Liver (tissue), 9 donors: ENCODE data around the gene KRT81. TPM values are rescaled to one million over a fixed set of nuclear protein-coding genes. Genes with fewer than 3 reads are reported as not detected.

Source experiments
- DNase-seq: peaks from one replicate; pipeline ENCODE4 v3.0.0-alpha.2; 2017; ENCODE audit warnings: low spot score
- H3K27ac ChIP-seq, 2 donors: one replicate each; pipeline ENCODE4 v1.7.0; 2013; ENCODE audit warnings: inconsistent platforms in 2 of 2, low read length in 2 of 2, control low read depth in 1 of 2, low read depth in 1 of 2, mild to moderate bottlenecking in 1 of 2
- H3K27me3 ChIP-seq, 4 donors: one replicate each; pipeline versions ENCODE4 v1.6.1 to v1.7.0; 2013; ENCODE audit warnings: low read length in 3 of 4, inconsistent platforms in 1 of 4, mild to moderate bottlenecking in 1 of 4, moderate library complexity in 1 of 4; ENCODE audit not compliant: control insufficient read depth in 4 of 4, insufficient read depth in 4 of 4
- H3K36me3 ChIP-seq, 4 donors: one replicate each; pipeline versions ENCODE4 v1.6.1 to v1.7.0; 2013; ENCODE audit warnings: low read length in 3 of 4, mild to moderate bottlenecking in 3 of 4, low read depth in 1 of 4, moderate library complexity in 1 of 4; ENCODE audit not compliant: control insufficient read depth in 4 of 4, insufficient read depth in 3 of 4
- H3K4me1 ChIP-seq, 4 donors: one replicate each; pipeline versions ENCODE4 v1.6.1 to v1.7.0; 2013; ENCODE audit warnings: low read length in 3 of 4, mild to moderate bottlenecking in 3 of 4, moderate library complexity in 1 of 4; ENCODE audit not compliant: control insufficient read depth in 4 of 4, insufficient read depth in 4 of 4
- H3K4me3 ChIP-seq, 3 donors: one replicate each; pipeline versions ENCODE4 v1.6.1 to v1.7.0; 2013; ENCODE audit warnings: low read length in 3 of 3, control low read depth in 1 of 3, low read depth in 1 of 3, mild to moderate bottlenecking in 1 of 3
- H3K9ac ChIP-seq, 2 donors: one replicate each; pipeline ENCODE4 v1.7.0; 2013; ENCODE audit warnings: low read length in 2 of 2, mild to moderate bottlenecking in 2 of 2, moderate library complexity in 2 of 2, control low read depth in 1 of 2, low read depth in 1 of 2
- H3K9me3 ChIP-seq, 4 donors: one replicate each; pipeline versions ENCODE4 v1.6.1 to v1.7.0; 2013; ENCODE audit warnings: low read length in 3 of 4; ENCODE audit not compliant: control insufficient read depth in 4 of 4
- EGR1 ChIP-seq, 2 donors: IDR thresholded peaks; 2 replicates each; pipeline ENCODE4 v1.6.1; 2016 to 2018; ENCODE audit warnings: antibody characterized with exemption in 2 of 2, low read depth in 2 of 2
- FOXA1 ChIP-seq: IDR thresholded peaks from 2 replicates; pipeline ENCODE4 v1.6.1; 2016; ENCODE audit warnings: antibody characterized with exemption
- GABPA ChIP-seq, 2 donors: IDR thresholded peaks in 1 of 2; conservative IDR thresholded peaks in 1 of 2; 2 replicates each; pipeline ENCODE4 v1.6.1; 2016; ENCODE audit warnings: antibody characterized with exemption in 2 of 2, mild to moderate bottlenecking in 1 of 2, moderate library complexity in 1 of 2
- HNF4G ChIP-seq: IDR thresholded peaks from 2 replicates; pipeline ENCODE4 v1.6.1; 2016; ENCODE audit warnings: antibody characterized with exemption
- JUND ChIP-seq, 2 donors: IDR thresholded peaks; 2 replicates each; pipeline ENCODE4 v1.6.1; 2016; ENCODE audit warnings: antibody characterized with exemption in 2 of 2
- NR2F2 ChIP-seq: IDR thresholded peaks from 2 replicates; pipeline ENCODE4 v1.6.1; 2016; ENCODE audit warnings: antibody characterized with exemption
- RAD21 ChIP-seq, 2 donors: IDR thresholded peaks; 2 replicates each; pipeline ENCODE4 v1.6.1; 2016; ENCODE audit warnings: antibody characterized with exemption in 2 of 2, mild to moderate bottlenecking in 2 of 2
- RXRA ChIP-seq, 2 donors: IDR thresholded peaks; 2 replicates each; pipeline ENCODE4 v1.6.1; 2017 to 2018; ENCODE audit warnings: antibody characterized with exemption in 2 of 2, mild to moderate bottlenecking in 1 of 2
- SP1 ChIP-seq: IDR thresholded peaks from 2 replicates; pipeline ENCODE4 v1.6.1; 2018; ENCODE audit warnings: antibody characterized with exemption, mild to moderate bottlenecking
- TAF1 ChIP-seq: conservative IDR thresholded peaks from 2 replicates; pipeline ENCODE4 v1.6.1; 2016; ENCODE audit warnings: antibody characterized with exemption, mild to moderate bottlenecking
- YY1 ChIP-seq: IDR thresholded peaks from 2 replicates; pipeline ENCODE4 v1.6.1; 2016; ENCODE audit warnings: antibody characterized with exemption, mild to moderate bottlenecking
- WGBS: extraction: QIAGEN DNeasy Blood & Tissue Kit; methylation state at CpG from one replicate; pipeline ENCODE4 v1.1.7; 2013; 5-methylcytosine and 5-hydroxymethylcytosine counted together
- polyA plus RNA-seq, 2 donors: library from polyadenylated mRNA; stranded (reverse) in 1 of 2; unstranded in 1 of 2; fragments of 200-250 nt in 1 of 2; fragments of >200 nt in 1 of 2; fragmentation: Nextera tagmentation in 1 of 2; extraction: Ambion mirVana in 1 of 2; gene quantifications; one replicate each; pipeline versions ENCODE4 v1.2.1 to v1.2.3, GENCODE V29; 2013 to 2015
- total RNA-seq, 2 donors: library from RNA; depleted of rRNA; stranded (reverse); fragments of >200 nt; gene quantifications; one replicate each; pipeline ENCODE4 v1.2.3, GENCODE V29; 2014
- TF ChIP-seq, protein P1 (sequence below): fragments of 150-350 bp; IDR thresholded peaks from 2 replicates; pipeline ENCODE4 v1.5.1; 2017; ENCODE audit warnings: improper control_type of control experiment, low read depth, low read length; ENCODE audit not compliant: missing input control
- TF ChIP-seq, protein P2 (sequence below): IDR thresholded peaks from 2 replicates; pipeline ENCODE4 v1.6.1; 2016; ENCODE audit warnings: antibody characterized with exemption
- TF ChIP-seq, protein P3 (sequence below): IDR thresholded peaks from 2 replicates; pipeline ENCODE4 v1.6.1; 2016; ENCODE audit warnings: antibody characterized with exemption
- TF ChIP-seq, protein P4 (sequence below): IDR thresholded peaks from 2 replicates; pipeline ENCODE4 v1.6.1; 2016; ENCODE audit warnings: antibody characterized with exemption
- donor health status: healthy.
- donor health status: healthy.
- donor health status: healthy.
- donor health status: healthy.
- donor health status: healthy.

KRT81 gene
- total and polyA plus RNA-seq, 4 donors: not detected

DNA sequence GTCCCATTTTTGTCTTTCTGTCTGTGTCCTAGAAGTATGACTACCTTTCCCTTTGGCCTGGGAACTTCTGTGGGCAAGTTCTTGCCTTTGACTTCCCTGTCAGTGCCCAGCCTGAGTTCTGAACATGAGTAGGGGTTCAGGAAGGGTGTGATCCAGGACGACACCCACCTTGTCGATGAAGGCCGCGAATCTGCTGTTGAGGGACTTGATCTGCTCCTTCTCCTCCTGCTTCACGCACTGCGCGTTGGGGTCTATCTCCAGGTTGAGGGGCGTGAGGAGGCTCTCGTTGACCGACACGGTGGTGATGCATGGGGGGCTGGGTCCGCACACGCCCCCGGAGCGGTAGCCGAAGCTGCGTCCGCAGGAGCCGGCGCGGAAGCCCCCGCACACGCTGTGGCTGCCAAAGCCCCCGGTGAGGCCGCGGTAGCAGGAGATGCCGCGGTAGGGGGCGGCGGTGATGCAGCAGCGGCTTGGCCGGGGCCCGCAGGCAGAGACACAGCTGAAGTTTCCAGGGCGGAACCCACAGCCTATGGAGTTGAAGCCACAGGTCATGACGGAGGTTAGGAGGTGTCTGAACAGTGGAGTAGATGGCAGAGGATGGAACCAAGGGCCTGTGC is 29.6 kb upstream of the KRT81 start, which contains the start of gene KRT83:
TSS of gene KRT83 (minus strand) at position 615 of the 617 bp plus-strand sequence. CDS start at position 552, 63 bp downstream.
- Histone ChIP-seq H3K4me1 (no peaks in the 10 kb centered on the region), H3K27ac (no peak within 1 kb of the TSS), H3K9me3 (no peaks in the 10 kb centered on the region), H3K4me3 (no peak within 1 kb of the TSS), H3K36me3 (no peaks in the 10 kb centered on the region), H3K9ac (no peak within 1 kb of the TSS), H3K27me3 (peaks cover 0 to 3% (median 1%) of the 10 kb centered on the region in 4 donors)
- WGBS: 72% methylated on average over 35 of the region's 35 CpGs
- TF ChIP-seq, protein P1, sequence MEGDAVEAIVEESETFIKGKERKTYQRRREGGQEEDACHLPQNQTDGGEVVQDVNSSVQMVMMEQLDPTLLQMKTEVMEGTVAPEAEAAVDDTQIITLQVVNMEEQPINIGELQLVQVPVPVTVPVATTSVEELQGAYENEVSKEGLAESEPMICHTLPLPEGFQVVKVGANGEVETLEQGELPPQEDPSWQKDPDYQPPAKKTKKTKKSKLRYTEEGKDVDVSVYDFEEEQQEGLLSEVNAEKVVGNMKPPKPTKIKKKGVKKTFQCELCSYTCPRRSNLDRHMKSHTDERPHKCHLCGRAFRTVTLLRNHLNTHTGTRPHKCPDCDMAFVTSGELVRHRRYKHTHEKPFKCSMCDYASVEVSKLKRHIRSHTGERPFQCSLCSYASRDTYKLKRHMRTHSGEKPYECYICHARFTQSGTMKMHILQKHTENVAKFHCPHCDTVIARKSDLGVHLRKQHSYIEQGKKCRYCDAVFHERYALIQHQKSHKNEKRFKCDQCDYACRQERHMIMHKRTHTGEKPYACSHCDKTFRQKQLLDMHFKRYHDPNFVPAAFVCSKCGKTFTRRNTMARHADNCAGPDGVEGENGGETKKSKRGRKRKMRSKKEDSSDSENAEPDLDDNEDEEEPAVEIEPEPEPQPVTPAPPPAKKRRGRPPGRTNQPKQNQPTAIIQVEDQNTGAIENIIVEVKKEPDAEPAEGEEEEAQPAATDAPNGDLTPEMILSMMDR: no peak
- TF ChIP-seq, protein P2, sequence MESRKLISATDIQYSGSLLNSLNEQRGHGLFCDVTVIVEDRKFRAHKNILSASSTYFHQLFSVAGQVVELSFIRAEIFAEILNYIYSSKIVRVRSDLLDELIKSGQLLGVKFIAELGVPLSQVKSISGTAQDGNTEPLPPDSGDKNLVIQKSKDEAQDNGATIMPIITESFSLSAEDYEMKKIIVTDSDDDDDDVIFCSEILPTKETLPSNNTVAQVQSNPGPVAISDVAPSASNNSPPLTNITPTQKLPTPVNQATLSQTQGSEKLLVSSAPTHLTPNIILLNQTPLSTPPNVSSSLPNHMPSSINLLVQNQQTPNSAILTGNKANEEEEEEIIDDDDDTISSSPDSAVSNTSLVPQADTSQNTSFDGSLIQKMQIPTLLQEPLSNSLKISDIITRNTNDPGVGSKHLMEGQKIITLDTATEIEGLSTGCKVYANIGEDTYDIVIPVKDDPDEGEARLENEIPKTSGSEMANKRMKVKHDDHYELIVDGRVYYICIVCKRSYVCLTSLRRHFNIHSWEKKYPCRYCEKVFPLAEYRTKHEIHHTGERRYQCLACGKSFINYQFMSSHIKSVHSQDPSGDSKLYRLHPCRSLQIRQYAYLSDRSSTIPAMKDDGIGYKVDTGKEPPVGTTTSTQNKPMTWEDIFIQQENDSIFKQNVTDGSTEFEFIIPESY: no peak
- TF ChIP-seq RAD21 (IDR thresholded peaks at IDR 0.05) (no peak), HNF4G (no peak), SP1 (no peak)
- DNase-seq: no peak

DNA sequence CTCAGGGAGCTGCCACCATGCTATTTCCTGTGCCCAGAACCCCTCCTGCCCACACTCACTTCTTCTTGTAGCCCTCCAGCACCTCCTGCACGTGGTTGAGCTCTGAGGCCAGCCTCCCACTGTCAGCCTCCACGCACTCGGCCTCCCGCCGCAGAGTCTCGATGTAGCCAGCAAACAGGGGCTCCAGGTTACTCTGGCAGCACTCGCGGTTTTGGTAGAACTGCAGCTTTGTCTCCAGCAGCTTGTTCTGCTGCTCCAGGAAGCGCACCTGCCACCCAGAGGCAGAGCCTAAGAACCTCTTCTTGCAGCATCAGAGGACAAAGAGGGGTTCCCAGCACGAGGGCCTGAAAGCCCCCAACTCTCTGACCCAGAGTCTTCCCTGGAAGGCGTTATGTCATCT is 27.8 kb upstream of the KRT81 start:
- H3K4me3 ChIP-seq: no peak overlapping the region
- H3K9me3 ChIP-seq: no peaks in the 10 kb centered on the region
- H3K4me1 ChIP-seq: no peaks in the 10 kb centered on the region
- H3K27me3 ChIP-seq: peaks cover 0 to 3% (median 1%) of the 10 kb centered on the region in 4 donors
- H3K9ac ChIP-seq: no peak overlapping the region
- H3K36me3 ChIP-seq: no peaks in the 10 kb centered on the region
- DNase-seq: no peak
- TF ChIP-seq YY1: no peak
- TF ChIP-seq JUND (IDR thresholded peaks at IDR 0.05): no peak
- TF ChIP-seq NR2F2: no peak
- H3K27ac ChIP-seq: no peak overlapping the region
- WGBS: 69% methylated on average over 11 of the region's 11 CpGs

DNA sequence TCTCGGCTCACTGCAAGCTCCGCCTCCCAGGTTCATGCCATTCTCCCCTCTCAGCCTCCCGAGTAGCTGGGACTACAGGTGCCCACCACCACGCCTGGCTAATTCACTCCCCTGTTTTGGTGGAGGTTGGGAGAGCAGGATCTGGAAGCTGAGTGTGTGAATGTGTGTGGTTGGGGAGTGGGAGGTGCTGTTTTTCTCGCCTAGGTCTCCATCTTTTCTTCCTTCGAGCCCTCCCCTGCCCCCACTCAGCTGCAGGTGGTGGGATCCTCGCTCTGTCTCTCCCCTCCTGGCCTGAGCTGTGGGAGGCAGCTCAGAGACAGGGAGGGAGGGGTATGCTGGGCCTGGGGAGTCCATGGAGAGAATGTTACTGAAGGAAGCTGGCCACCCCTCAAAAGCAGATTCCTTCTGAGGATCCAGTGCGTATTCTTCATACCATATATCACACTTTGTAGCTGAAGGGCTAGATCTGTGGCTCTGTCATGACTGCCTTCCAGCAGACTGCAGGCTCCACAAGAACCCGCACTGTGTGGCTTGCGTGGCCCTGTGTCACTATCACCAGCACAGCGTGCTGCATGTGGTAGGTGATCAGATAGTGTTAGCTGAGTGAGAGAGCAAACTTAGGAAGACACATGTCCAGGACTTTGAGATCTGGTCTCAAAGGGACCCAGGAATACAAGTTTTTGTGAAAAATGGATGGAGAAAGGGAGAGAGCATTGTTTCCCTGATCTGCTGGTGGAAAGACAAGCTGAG is 27.1 kb upstream of the KRT81 start:
- Histone ChIP-seq H3K9ac (no peak overlapping the region), H3K27ac (no peak overlapping the region), H3K4me3 (no peak overlapping the region), H3K4me1 (no peaks in the 10 kb centered on the region), H3K9me3 (no peaks in the 10 kb centered on the region), H3K27me3 (peaks cover 0 to 3% (median 1%) of the 10 kb centered on the region in 4 donors), H3K36me3 (no peaks in the 10 kb centered on the region)
- WGBS: 84% methylated on average over 11 of the region's 11 CpGs
- TF ChIP-seq, protein P3, sequence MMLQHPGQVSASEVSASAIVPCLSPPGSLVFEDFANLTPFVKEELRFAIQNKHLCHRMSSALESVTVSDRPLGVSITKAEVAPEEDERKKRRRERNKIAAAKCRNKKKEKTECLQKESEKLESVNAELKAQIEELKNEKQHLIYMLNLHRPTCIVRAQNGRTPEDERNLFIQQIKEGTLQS: no peak
- TF ChIP-seq, protein P4, sequence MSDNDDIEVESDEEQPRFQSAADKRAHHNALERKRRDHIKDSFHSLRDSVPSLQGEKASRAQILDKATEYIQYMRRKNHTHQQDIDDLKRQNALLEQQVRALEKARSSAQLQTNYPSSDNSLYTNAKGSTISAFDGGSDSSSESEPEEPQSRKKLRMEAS: no peak
- TF ChIP-seq EGR1 (IDR thresholded peaks at IDR 0.05; ENCODE audit: low read depth in 2 of 2) (no peak), HNF4G (no peak), RXRA (IDR thresholded peaks at IDR 0.05) (no peak), SP1 (no peak), TAF1 (no peak), RAD21 (IDR thresholded peaks at IDR 0.05) (no peak), JUND (IDR thresholded peaks at IDR 0.05) (no peak), FOXA1 (no peak), GABPA (IDR thresholded peaks at IDR 0.05 in 1 of 2, conservative IDR thresholded peaks at IDR 0.05 in 1 of 2) (no peak), NR2F2 (no peak)
- DNase-seq: no peak
